SH-SY5Y (cell line): ENCODE measurements around the gene CFLAR.

Experiments used
- GATA2 ChIP-seq: IDR thresholded peaks from 2 replicates; pipeline ENCODE4 v1.6.1; 2011; ENCODE audit warnings: mild to moderate bottlenecking, low read depth, low read length
- GATA3 ChIP-seq: IDR thresholded peaks from 2 replicates; pipeline ENCODE4 v1.6.1; 2011; ENCODE audit warnings: low read depth, mild to moderate bottlenecking, low read length, moderate library complexity

DNA sequence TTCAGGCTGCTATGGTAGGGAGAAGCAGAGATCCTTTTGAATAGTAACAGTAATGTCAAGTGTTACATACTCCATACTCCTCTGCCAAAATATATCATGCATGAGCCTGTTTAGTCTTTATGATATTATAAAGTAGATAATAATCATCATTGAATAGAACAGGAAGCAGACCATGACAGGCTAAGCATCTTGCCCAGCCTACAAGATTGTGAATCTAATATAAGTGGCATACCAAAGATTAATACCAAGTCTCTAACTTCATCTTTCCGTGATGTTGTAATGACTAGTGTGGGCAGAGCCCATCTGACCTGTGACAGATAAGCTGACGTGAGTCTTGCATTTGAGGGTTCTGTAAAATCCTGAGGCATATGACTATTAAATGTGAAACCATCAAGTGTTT, 31.1 kb upstream of the CFLAR start:
- TF ChIP-seq GATA2: no peak
- no peak for TF ChIP-seq GATA3
